IPS-NIHi11 (cell line): ENCODE results near the gene EIF4G1.
A peak's percentile ranks its signal among the peaks of the same experiment; 100 is the strongest.
"Not testable (repeated sequence)": the region's sequence is repeated elsewhere in the genome, so short reads cannot be mapped to it uniquely, and the experiment has no call there.

Experiments used
- DNase-seq: peaks from one replicate; pipeline ENCODE4 v3.0.0; 2012; ENCODE audit warnings: mixed read lengths, low spot score

Gene EIF4G1

GRCh38 chr3:184314363-184314699 is at the start of gene EIF4G1:
EIF4G1 (plus strand) TSS chr3:184314606; CDS start chr3:184315797, 1,191 bp downstream.
- peak; percentile 99 for DNase-seq

DNA sequence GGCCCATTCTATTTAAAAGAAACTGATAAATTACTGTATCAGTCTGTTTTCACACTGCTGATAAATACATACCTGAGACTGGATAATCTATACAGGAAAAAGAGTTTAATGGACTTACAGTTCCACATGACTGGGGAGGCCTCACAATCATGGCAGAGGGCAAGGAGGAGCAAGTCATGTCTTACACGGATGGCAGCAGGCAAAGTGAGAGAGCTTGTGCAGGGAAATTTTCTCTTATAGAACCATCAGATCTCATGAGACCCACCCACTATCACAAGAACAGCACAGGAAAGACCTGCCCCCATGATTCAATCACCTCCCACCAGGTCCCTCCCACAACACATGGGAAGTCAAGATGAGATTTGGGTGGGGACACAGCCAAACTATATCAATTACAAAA is 47.2 kb upstream of the EIF4G1 start:
- not testable (repeated sequence) for DNase-seq

GRCh38 chr3:184272269-184272668 is 42.1 kb upstream of the EIF4G1 start:
- DNase-seq = no peak

GRCh38 chr3:184275381-184275701 is 39.1 kb upstream of the EIF4G1 start:
- no peak for DNase-seq

- DNase-seq = peak; percentile 58
Observed at GRCh38 chr3:184275961-184276910, 38.2 kb upstream of the EIF4G1 start, which contains the start of gene ECE2. ECE2 (plus strand) TSS chr3:184276022; CDS start chr3:184276154, 132 bp downstream.

DNA sequence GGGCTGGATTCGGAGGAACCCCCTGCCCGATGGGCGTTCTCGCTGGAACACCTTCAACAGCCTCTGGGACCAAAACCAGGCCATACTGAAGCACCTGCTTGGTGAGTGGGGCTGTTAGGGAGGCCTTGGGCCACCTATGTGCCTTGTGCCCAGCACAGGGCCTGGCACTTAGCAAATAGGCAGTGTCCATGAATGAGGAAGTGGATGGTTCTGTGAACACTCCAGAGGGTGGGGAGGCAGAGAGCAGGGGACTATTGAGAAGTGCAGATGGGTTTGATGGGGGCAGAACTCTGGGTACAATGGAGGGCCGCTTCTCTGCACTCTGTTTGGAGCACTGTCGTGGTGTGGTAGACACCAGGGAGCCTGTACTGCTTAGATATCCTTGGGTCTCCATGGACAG is 37.0 kb upstream of the EIF4G1 start:
- DNase-seq = no peak

GRCh38 chr3:184282941-184283340 is 31.5 kb upstream of the EIF4G1 start:
- DNase-seq = no peak

GRCh38 chr3:184283681-184284080 is 30.7 kb upstream of the EIF4G1 start:
- DNase-seq = no peak

DNA sequence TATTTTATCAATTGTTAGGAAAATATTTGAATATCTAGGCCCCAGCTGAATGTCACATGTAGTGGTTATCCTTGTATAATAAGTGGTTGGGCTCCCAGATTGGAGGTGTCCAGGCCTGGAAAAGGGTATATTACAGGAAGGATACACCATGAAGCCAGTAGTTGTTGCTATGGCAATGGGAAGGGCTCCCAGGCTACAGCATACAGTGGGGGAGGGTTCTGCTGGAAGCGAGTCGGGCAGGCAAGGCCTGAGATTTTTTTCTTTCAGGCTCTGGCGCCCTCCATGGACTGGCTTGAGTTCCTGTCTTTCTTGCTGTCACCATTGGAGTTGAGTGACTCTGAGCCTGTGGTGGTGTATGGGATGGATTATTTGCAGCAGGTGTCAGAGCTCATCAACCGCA is 29.7 kb upstream of the EIF4G1 start:
- peak; percentile 97 for DNase-seq

DNA sequence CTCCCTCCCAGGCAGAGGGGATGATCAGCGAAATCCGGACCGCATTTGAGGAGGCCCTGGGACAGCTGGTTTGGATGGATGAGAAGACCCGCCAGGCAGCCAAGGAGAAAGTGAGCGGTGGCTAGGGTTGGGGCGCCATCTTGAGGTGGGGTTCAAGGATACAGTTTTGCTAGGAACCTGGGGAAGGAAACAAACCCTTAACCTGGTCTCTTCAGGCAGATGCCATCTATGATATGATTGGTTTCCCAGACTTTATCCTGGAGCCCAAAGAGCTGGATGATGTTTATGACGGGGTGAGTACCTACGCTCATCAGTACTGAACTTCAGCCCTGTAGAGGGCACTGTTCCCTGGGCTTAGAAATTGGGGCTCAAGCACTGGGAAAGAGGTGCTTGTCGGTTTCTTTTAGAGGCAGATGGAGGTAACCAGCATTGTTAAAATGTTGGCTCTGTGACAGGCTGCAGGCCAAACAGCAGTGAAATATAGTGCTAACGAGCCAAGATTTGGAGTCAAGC is 24.9 kb upstream of the EIF4G1 start:
- peak; percentile 83 for DNase-seq

DNA sequence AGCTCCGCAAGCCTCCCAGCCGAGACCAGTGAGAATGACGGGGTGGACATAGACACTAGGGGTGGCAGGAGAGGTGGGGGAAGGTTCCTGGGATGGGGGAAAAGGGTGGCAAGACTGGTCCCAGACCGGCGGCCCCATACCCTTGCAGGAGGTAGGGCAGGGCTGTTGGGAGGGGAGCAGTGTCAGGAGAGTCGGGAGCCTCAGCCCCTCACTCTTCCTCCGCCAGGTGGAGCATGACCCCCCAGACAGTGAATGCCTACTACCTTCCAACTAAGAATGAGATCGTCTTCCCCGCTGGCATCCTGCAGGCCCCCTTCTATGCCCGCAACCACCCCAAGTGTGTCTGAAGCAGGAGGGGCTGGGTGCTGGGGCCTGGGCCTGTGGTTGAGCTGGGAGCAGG is 24.1 kb upstream of the EIF4G1 start:
- no peak for DNase-seq

GRCh38 chr3:184291044-184291737 is 23.2 kb upstream of the EIF4G1 start:
- no peak for DNase-seq

GRCh38 chr3:184291738-184292445 is 22.5 kb upstream of the EIF4G1 start:
- DNase-seq = no peak

- DNase-seq = no peak
Observed at GRCh38 chr3:184295771-184296170, 18.6 kb upstream of the EIF4G1 start.

DNA sequence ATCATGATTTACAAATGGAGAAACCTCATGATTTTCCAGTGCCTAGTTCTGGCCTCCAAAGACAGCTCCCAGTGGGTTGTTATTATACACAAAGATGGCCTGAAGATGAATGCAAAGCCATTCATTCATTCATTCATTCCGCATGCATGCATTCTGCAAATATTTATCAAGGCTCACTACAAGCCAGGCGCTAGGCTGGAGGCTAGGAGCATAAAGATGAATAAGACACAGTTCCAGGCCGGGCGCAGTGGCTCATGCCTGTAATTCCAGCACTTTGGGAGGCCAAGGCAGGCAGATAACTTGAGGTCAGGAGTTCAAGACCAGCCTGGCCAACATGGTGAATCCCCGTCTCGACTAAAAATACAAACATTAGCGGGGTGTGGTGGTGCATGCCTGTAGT is 17.8 kb upstream of the EIF4G1 start:
- no peak for DNase-seq

DNA sequence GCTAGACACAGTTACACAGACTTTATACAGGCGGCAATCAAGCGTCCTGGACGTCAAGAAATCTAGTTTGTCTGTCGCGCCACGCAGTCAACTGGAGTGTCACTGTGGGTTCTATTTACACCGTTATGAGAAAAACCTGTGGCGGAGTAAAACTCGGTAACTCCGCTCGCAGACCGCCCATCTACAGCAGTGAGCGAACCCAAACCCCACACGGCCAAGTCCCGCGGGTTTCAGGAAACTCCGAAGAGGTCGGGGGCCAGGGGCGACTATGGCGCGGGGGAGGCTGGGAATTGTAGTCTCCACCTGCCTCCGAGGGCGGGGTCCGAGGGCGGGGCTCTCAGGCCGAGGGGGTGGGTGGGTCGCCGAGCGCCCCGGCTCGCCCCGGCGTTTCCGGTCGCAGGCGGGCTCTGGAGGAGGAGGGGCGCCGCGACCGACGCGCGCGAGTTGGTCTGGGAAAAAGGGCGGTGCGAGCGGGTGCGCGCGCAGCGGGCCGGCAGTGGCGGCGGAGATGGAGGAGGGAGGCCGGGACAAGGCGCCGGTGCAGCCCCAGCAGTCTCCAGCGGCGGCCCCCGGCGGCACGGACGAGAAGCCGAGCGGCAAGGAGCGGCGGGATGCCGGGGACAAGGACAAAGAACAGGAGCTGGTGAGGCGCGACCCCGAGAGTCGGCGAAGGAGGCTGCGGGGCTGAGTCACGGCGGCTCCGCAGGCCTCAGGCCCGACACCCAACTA is 15.5 kb upstream of the EIF4G1 start, which contains the start of gene PSMD2:
Gene PSMD2, plus strand, starts transcription at position 483 of the 729 bp plus-strand sequence. Its CDS starts 26 bp downstream, at position 509.
- peak; percentile 98 for DNase-seq

GRCh38 chr3:184299488-184300377 is 14.7 kb upstream of the EIF4G1 start:
- DNase-seq = no peak

DNA sequence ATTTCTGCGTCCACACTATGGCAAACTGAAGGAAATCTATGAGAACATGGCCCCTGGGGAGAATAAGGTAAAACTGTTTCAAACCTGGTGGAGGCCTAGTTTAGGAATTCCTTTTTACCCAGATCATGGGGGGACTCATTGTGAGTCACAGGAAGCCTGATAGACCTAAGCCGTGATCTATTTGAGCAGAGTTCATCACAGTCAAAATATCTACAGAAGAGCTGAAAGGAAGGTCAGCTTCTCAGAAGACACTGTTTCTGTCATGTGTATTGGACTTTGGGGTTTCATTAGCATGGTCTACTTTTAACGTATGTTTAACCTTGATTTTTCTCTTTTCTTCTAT is 14.1 kb upstream of the EIF4G1 start:
- no peak for DNase-seq

DNA sequence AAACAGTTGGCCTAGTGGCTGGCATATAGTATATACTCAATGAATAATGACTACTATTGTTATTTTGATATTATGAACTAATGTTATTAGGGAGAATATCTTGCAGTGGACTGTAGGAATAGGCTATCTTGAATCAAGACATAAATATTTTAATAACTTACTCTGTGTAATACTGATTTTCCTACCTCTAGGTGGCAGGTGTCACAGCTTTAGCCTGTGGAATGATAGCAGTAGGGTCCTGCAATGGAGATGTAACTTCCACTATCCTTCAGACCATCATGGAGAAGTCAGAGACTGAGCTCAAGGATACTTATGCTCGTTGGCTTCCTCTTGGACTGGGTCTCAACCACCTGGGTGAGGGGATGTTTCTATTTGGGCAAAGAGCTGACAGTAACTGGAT is 8.8 kb upstream of the EIF4G1 start:
- no peak for DNase-seq

GRCh38 chr3:184306341-184306972 is 7.9 kb upstream of the EIF4G1 start:
- no peak for DNase-seq
